ENCODE data around the gene SLC15A3. TPM values are rescaled to one million over a fixed set of nuclear protein-coding genes. Genes with fewer than 3 reads are reported as not detected.
A peak's percentile ranks its signal among the peaks of the same experiment; 100 is the strongest.

Gene SLC15A3
- total RNA-seq, 2 experiments from 2014 or later: 7.0 to 9.6 TPM

DNA sequence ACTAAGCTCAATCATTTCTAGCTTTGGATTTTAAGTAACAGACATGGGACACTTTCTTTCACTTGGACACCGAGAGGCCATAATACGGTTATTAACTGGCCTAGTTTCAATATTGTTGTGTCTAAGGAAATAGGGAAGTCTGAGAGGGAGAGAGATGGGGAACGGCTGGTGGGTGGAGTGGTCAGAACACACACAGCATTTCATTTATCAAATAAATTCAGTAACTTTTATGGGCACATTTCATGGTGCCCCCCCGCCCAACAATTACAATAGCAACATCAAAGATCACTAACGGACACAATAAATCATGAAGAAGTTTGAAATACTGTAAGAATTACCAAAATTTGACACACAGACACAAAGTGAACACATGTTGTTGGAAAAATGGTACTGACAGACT lies 56.3 kb downstream of the SLC15A3 start:
- ChIA-PET POLR2A (no interaction called here), CTCF (interaction anchor here (1.2 to 2.9 kb wide), 3 partner anchors 8 to 65 kb away, joined by 3 to 10 read pairs (median 5); no protein-coding TSS in a partner anchor)
- Mint-ChIP-seq H3K27me3 (no peaks in the 10 kb centered on the region), H3K27ac (no peak overlapping the region), H3K36me3 (ENCODE audit: low read depth) (peaks cover 58% of the 10 kb centered on the region), H3K4me1 (no peaks in the 10 kb centered on the region), H3K9me3 (ENCODE audit: low read depth) (no peaks in the 10 kb centered on the region), H3K4me3 (no peak overlapping the region)
- intact Hi-C loops (cut with DNase I, micrococcal nuclease): no loop called here
- DNase-seq: no peak
- no peak for ATAC-seq

DNA sequence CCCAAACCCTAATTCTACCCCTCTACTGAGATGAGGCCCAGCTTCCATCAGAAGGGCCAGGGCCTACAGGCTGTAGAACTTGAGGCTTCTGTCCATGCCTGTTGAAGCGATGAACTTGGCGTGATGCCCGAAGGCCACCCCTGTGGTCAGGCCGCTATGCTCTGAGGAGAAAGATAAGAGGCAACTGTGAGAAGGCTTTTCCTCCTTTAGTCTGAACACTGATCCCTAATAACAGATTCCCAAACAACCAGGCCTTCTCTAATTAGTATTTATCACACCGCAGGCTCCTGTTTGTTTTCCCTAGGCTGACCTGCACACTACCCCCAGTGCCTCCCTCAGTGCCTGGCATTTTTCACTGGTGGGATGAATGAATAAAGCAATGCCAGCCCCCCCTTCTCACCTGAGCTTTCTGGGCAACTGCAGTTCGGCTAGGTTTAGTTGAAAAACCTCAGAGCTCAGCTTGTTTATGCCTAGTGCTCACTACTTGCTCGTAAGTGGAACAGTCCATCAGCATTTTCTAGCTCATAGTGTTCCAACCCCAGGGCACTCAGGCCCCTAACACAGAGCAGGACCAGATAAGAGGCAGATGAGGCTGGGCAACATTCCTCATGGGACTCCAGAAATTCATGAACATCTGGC lies 60.8 kb downstream of the SLC15A3 start:
- ATAC-seq (no peak), DNase-seq (no peak)
- Mint-ChIP-seq H3K4me1 (no peaks in the 10 kb centered on the region), H3K27ac (no peak overlapping the region), H3K27me3 (no peaks in the 10 kb centered on the region), H3K4me3 (no peak overlapping the region), H3K9me3 (ENCODE audit: low read depth) (no peaks in the 10 kb centered on the region), H3K36me3 (ENCODE audit: low read depth) (peaks cover 47% of the 10 kb centered on the region)
- POLR2A ChIA-PET: interaction anchor here (0.9 to 1.5 kb wide), 2 partner anchors 14 to 16 kb away, joined by 3 to 4 read pairs; no protein-coding TSS in a partner anchor
- intact Hi-C loops (cut with DNase I, micrococcal nuclease): no loop called here
- CTCF ChIA-PET: interaction anchor here (1.6 to 2.4 kb wide), 2 partner anchors 10 to 61 kb away, joined by 4 to 7 read pairs; no protein-coding TSS in a partner anchor

DNA sequence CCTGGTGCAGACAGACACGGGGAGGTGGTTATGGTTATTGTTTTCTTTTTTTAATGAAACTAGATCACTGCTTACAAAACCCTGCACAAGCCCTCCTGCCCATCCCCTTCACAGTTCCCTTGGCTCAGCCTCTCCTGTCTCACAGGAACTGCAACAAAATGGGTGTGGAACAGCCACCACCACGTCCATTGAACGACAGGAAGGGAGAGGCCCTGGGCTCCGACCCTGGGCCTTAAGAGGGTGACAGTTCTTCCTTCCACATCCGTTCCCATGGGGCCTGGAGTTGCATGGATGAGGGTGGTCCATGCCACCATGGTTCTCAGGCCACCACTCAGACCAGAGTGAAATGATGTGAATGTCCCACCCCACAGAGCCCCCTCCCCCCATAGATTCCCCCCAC lies 61.3 kb downstream of the SLC15A3 start:
- ChIA-PET CTCF (interaction anchor here (1.6 to 2.4 kb wide), 2 partner anchors 11 to 60 kb away, joined by 4 to 7 read pairs; no protein-coding TSS in a partner anchor), POLR2A (interaction anchor here (0.7 to 1.5 kb wide), 2 partner anchors 14 to 47 kb away, joined by 3 to 4 read pairs; no protein-coding TSS in a partner anchor)
- H3K36me3 Mint-ChIP-seq (ENCODE audit: low read depth): peaks cover 42% of the 10 kb centered on the region
- no peak for DNase-seq
- H3K4me3 Mint-ChIP-seq: no peak overlapping the region
- intact Hi-C loops (cut with DNase I, micrococcal nuclease): no loop called here
- H3K4me1 Mint-ChIP-seq: no peaks in the 10 kb centered on the region
- no peaks in the 10 kb centered on the region for H3K27me3 Mint-ChIP-seq
- H3K27ac Mint-ChIP-seq: no peak overlapping the region
- no peaks in the 10 kb centered on the region for H3K9me3 Mint-ChIP-seq (ENCODE audit: low read depth)
- no peak for ATAC-seq

DNA sequence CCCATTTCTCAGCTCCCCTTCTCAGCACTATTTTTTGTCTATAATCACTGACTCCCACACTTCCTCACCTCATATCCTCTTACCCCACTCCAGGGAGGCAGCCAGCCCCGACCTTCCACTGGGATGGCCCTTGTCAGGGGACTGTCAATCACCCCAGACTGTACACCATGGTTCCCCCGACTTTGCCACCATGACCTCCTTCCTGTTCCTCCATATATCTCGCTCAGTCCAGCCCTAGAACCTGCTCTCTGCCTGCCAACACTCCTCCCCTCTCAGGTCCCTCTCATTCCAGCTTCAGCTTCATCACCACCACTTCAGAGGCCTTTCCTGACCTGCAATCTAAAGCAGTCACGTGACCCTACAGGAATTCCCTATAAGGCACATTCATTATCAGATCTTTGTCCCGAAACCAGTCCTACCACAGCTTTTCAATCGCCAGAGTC lies 62.1 kb downstream of the SLC15A3 start:
- intact Hi-C loops (cut with DNase I, micrococcal nuclease): no loop called here
- ATAC-seq (no peak), DNase-seq (no peak)
- Mint-ChIP-seq H3K4me1 (no peaks in the 10 kb centered on the region), H3K4me3 (no peak overlapping the region), H3K9me3 (ENCODE audit: low read depth) (no peaks in the 10 kb centered on the region), H3K27me3 (no peaks in the 10 kb centered on the region), H3K36me3 (ENCODE audit: low read depth) (peaks cover 39% of the 10 kb centered on the region), H3K27ac (peak overlapping the region; percentile 3)
- ChIA-PET CTCF (interaction anchor here (1.0 to 3.6 kb wide), 3 partner anchors 11 to 112 kb away, joined by 3 to 74 read pairs (median 7); no protein-coding TSS in a partner anchor), POLR2A (interaction anchor here (0.6 to 1.5 kb wide), 2 partner anchors 15 to 305 kb away, joined by 3 to 4 read pairs; no protein-coding TSS in a partner anchor)

DNA sequence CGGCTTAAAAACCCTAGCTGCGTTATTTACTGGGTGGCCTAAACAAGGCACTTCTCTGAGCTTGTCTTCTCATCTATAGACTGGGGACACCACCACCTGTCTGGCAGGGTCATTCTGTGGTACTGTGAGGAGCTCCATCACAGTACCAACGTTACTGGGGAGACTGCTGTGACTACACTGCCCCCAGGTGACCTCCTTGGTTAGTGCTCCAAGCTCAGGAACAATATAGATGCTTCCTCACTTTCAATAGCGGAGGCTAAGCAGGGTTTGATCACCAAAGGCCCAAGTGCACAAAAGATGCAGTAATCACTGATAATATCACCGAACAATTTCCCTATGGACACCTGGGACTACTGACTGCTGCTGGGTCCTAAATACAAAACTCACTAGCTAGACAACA lies 64.4 kb downstream of the SLC15A3 start:
- H3K27me3 Mint-ChIP-seq: no peaks in the 10 kb centered on the region
- ChIA-PET CTCF (interaction anchor here (0.5 to 3.6 kb wide), 13 partner anchors 9 to 299 kb away, joined by 3 to 74 read pairs (median 4); no protein-coding TSS in a partner anchor), POLR2A (interaction anchor here (0.8 to 1.1 kb wide), 3 partner anchors 24 to 85 kb away, joined by 3 to 5 read pairs (median 4); no protein-coding TSS in a partner anchor)
- H3K4me3 Mint-ChIP-seq: no peak overlapping the region
- H3K9me3 Mint-ChIP-seq (ENCODE audit: low read depth): no peaks in the 10 kb centered on the region
- peaks cover 37% of the 10 kb centered on the region for H3K36me3 Mint-ChIP-seq (ENCODE audit: low read depth)
- H3K4me1 Mint-ChIP-seq: no peaks in the 10 kb centered on the region
- intact Hi-C loops (cut with DNase I, micrococcal nuclease): loop anchor here (1.0 kb wide), 2 partner anchors 56 to 112 kb away; no protein-coding TSS in a partner anchor
- peak; percentile 90 for ATAC-seq
- peak; percentile 60 for DNase-seq
- no peak overlapping the region for H3K27ac Mint-ChIP-seq

Other genes starting within 250 kb of the SLC15A3 start
- gene MS4A18, start 227.5 kb downstream of the SLC15A3 start, total RNA-seq: not detected
- not detected for gene MS4A15, start 195.3 kb downstream of the SLC15A3 start, total RNA-seq
- not detected for gene MS4A10, start 166.8 kb downstream of the SLC15A3 start, total RNA-seq
- 10 to 100 TPM; 52.1 to 75.1 TPM for gene CCDC86, start 110.1 kb downstream of the SLC15A3 start, total RNA-seq
- gene PTGDR2, start 96.2 kb downstream of the SLC15A3 start, total RNA-seq: under 1 TPM; 0.11 to 0.18 TPM
- gene ZP1, start 84.6 kb downstream of the SLC15A3 start, total RNA-seq: not detected
- 100 to 1,000 TPM; 148 to 197 TPM for gene PRPF19, start 45.6 kb downstream of the SLC15A3 start, total RNA-seq
- gene TMEM109, start 38.0 kb downstream of the SLC15A3 start, total RNA-seq: 10 to 100 TPM; 80.3 to 89.1 TPM
- gene TMEM132A, start 27.7 kb downstream of the SLC15A3 start, total RNA-seq: 1 to 10 TPM; 1.9 to 2.0 TPM
- gene CD6, start 19.5 kb upstream of the SLC15A3 start, total RNA-seq: 100 to 1,000 TPM; 286 to 377 TPM
- gene CD5, start 150.3 kb upstream of the SLC15A3 start, total RNA-seq: 100 to 1,000 TPM; 298 to 399 TPM
- 10 to 100 TPM in 1 of 2 experiments, 1 to 10 TPM in 1; 9.5 to 10.6 TPM for gene VPS37C, start 209.2 kb upstream of the SLC15A3 start, total RNA-seq